ENCODE measurements around the gene APLN. TPM values are rescaled to one million over a fixed set of nuclear protein-coding genes. Genes with fewer than 3 reads are reported as not detected.

APLN gene
- total and polyA plus RNA-seq, 2 experiments from 2014 or later = 0.43 to 1.1 TPM

DNA sequence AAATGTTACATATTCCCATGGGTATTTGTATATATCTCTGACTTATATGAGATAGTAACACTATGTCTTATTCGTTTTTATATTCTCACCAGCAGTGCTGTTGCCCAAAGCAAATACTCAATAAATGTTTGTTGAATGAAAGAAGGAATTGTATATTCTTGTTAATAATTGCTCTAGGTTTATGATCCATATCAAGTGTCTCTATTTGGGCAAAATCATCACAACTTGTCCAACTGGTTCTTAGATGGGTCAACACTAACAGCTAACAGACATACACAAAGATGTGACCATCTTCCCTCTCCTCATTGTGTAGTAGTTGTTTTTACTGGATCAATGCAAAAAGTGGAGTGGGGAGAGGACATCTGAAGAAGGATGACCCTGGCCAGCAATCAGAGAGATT, 6.6 kb upstream of the APLN start:
- DNase-seq = no peak
- 23 to 33% methylated on average over 1 of the region's 1 CpG for WGBS, 2 experiments (ENCODE audit: low coverage in 1 of 2, low lambda C conversion rate in 2 of 2, missing lambda C conversion rate in 2 of 2)
- no peak for TF ChIP-seq EZH2phosphoT487 (IDR thresholded peaks at IDR 0.05; ENCODE audit: insufficient read depth, low read depth)
- TF ChIP-seq EZH2 (IDR thresholded peaks at IDR 0.05; ENCODE audit: insufficient read depth, poor library complexity, severe bottlenecking) = no peak
- no peak overlapping the region for H3K4me3 ChIP-seq
- no peaks in the 10 kb centered on the region for H4K20me1 ChIP-seq (ENCODE audit: insufficient read depth)
- in situ Hi-C loops (cut with MboI) = no loop called here
- no peak overlapping the region for H2AFZ ChIP-seq
- H3K9ac ChIP-seq = no peak overlapping the region
- H3K4me2 ChIP-seq (ENCODE audit: unreplicated experiment) = no peak overlapping the region
- H3K27ac ChIP-seq = no peak overlapping the region
- peaks cover 9% of the 10 kb centered on the region for H3K4me1 ChIP-seq (ENCODE audit: insufficient read depth)
- peaks cover 5% of the 10 kb centered on the region; the same call in 1 of the 2 replicates for H3F3A ChIP-seq (ENCODE audit: insufficient read depth)
- H3K79me2 ChIP-seq (ENCODE audit: insufficient read depth) = no peaks in the 10 kb centered on the region
- no peaks in the 10 kb centered on the region for H3K9me2 ChIP-seq (ENCODE audit: insufficient read depth)
- no peaks in the 10 kb centered on the region for H3K36me3 ChIP-seq (ENCODE audit: low read depth)
- no peaks in the 10 kb centered on the region for H3K9me3 ChIP-seq (ENCODE audit: low read depth)
- no peaks in the 10 kb centered on the region for H3K27me3 ChIP-seq (replicated peaks; ENCODE audit: insufficient read depth)

DNA sequence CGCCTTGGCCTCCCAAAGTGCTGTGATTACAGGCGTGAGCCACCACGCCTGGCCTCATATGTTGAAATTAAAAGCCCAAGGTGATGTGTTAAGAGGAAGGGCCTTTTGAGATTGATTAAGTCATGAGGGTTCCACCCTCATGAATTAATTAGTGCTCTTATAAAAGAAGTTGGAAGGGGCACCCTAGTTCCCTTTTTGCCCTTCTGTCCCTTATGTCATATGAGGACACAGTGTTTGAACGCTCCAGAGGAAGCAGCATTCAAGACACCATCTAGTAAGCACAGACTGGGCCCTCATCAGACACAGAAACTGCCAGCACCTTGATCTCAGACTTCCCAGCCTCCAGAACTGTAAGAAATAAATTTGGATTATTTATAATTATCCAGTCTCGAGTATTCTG, 5.1 kb upstream of the APLN start:
- Histone ChIP-seq H3K9ac (no peak overlapping the region), H3F3A (ENCODE audit: insufficient read depth) (no peaks in the 10 kb centered on the region), H3K27me3 (replicated peaks; ENCODE audit: insufficient read depth) (no peaks in the 10 kb centered on the region), H3K9me2 (ENCODE audit: insufficient read depth) (no peaks in the 10 kb centered on the region), H3K4me3 (no peak overlapping the region), H3K27ac (no peak overlapping the region), H3K4me2 (ENCODE audit: unreplicated experiment) (no peak overlapping the region), H3K36me3 (ENCODE audit: low read depth) (no peaks in the 10 kb centered on the region), H2AFZ (no peak overlapping the region), H3K9me3 (ENCODE audit: low read depth) (no peaks in the 10 kb centered on the region), H3K4me1 (ENCODE audit: insufficient read depth) (no peaks in the 10 kb centered on the region), H4K20me1 (ENCODE audit: insufficient read depth) (no peaks in the 10 kb centered on the region), H3K79me2 (ENCODE audit: insufficient read depth) (no peaks in the 10 kb centered on the region)
- WGBS, 2 experiments (ENCODE audit: low coverage in 1 of 2, low lambda C conversion rate in 2 of 2, missing lambda C conversion rate in 2 of 2) = 73 to 90% methylated on average over 4 to 5 of the region's 5 CpGs
- DNase-seq = no peak
- TF ChIP-seq EZH2phosphoT487 (IDR thresholded peaks at IDR 0.05; ENCODE audit: insufficient read depth, low read depth) = no peak
- TF ChIP-seq EZH2 (IDR thresholded peaks at IDR 0.05; ENCODE audit: insufficient read depth, poor library complexity, severe bottlenecking) = no peak
- in situ Hi-C loops (cut with MboI) = no loop called here

DNA sequence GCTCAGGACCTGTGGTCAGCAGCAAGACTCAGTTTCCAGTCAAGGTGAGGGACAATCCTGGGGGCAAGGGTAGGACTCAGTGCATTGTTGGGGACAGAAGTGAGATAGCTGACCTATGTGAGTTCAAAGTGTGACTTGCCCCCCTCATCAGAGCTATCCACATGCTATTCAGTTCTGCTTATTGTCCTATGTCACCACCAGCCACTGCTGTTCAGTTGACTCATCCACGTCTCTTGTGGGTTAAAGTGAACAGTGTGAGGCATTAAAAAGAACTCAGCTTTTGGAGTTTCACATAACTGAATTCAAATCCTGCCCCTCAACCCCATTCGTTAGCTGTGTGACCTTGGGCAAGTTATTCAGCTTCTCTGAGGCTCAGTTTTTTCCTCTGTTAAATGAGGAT, 4.4 kb upstream of the APLN start:
- Histone ChIP-seq H3K36me3 (ENCODE audit: low read depth) (no peaks in the 10 kb centered on the region), H3K9ac (no peak overlapping the region), H3K4me2 (ENCODE audit: unreplicated experiment) (no peak overlapping the region), H3K27ac (no peak overlapping the region), H3K9me3 (ENCODE audit: low read depth) (no peaks in the 10 kb centered on the region), H3K79me2 (ENCODE audit: insufficient read depth) (no peaks in the 10 kb centered on the region), H3K27me3 (replicated peaks; ENCODE audit: insufficient read depth) (no peaks in the 10 kb centered on the region), H4K20me1 (ENCODE audit: insufficient read depth) (no peaks in the 10 kb centered on the region), H2AFZ (no peak overlapping the region), H3K9me2 (ENCODE audit: insufficient read depth) (no peaks in the 10 kb centered on the region), H3K4me1 (ENCODE audit: insufficient read depth) (no peaks in the 10 kb centered on the region), H3K4me3 (no peak overlapping the region), H3F3A (ENCODE audit: insufficient read depth) (no peaks in the 10 kb centered on the region)
- TF ChIP-seq EZH2 (IDR thresholded peaks at IDR 0.05; ENCODE audit: insufficient read depth, poor library complexity, severe bottlenecking) = no peak
- TF ChIP-seq EZH2phosphoT487 (IDR thresholded peaks at IDR 0.05; ENCODE audit: insufficient read depth, low read depth) = no peak
- DNase-seq = peak; percentile 25
- 80 to 81% methylated on average over 2 of the region's 2 CpGs for WGBS, 2 experiments (ENCODE audit: low coverage in 1 of 2, low lambda C conversion rate in 2 of 2, missing lambda C conversion rate in 2 of 2)
- in situ Hi-C loops (cut with MboI) = no loop called here

DNA sequence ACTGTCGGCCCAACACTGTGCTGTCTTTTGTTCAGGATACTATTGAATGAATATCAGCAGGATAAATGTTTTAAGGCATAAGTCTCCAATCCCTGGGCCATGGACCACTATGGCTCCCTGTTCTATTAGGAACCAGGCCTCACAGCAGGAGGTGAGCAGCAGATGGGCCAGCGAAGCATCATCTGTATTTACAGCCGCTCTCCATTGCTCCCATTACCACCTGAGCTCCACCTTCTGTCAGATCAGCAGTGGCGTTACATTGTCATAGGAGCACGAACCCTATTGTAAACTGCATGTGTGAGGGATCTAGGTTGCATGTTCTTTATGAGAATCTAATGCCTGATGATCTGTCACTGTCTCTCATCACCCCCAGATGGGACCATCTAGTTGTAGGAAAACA, 3.7 kb upstream of the APLN start:
- Histone ChIP-seq H3K4me1 (ENCODE audit: insufficient read depth) (no peaks in the 10 kb centered on the region), H2AFZ (no peak overlapping the region), H3K9me3 (ENCODE audit: low read depth) (no peaks in the 10 kb centered on the region), H3K9me2 (ENCODE audit: insufficient read depth) (no peaks in the 10 kb centered on the region), H3K4me2 (ENCODE audit: unreplicated experiment) (no peak overlapping the region), H3K27me3 (replicated peaks; ENCODE audit: insufficient read depth) (no peaks in the 10 kb centered on the region), H3F3A (ENCODE audit: insufficient read depth) (no peaks in the 10 kb centered on the region), H3K4me3 (no peak overlapping the region), H3K9ac (no peak overlapping the region), H3K36me3 (ENCODE audit: low read depth) (no peaks in the 10 kb centered on the region), H4K20me1 (ENCODE audit: insufficient read depth) (no peaks in the 10 kb centered on the region), H3K79me2 (ENCODE audit: insufficient read depth) (no peaks in the 10 kb centered on the region), H3K27ac (no peak overlapping the region)
- in situ Hi-C loops (cut with MboI) = no loop called here
- TF ChIP-seq EZH2phosphoT487 (IDR thresholded peaks at IDR 0.05; ENCODE audit: insufficient read depth, low read depth) (no peak), EZH2 (IDR thresholded peaks at IDR 0.05; ENCODE audit: insufficient read depth, poor library complexity, severe bottlenecking) (no peak)
- WGBS, 2 experiments (ENCODE audit: low coverage in 1 of 2, low lambda C conversion rate in 2 of 2, missing lambda C conversion rate in 2 of 2) = 77% methylated on average over 5 of the region's 5 CpGs
- DNase-seq = no peak

Measured in GM23248 (cell line).